ENCODE results near the gene RRAD. TPM values are rescaled to one million over a fixed set of nuclear protein-coding genes. Genes with fewer than 3 reads are reported as not detected.

Gene RRAD
- total RNA-seq, 1 experiment from 2014 or later = 4.3 TPM

DNA sequence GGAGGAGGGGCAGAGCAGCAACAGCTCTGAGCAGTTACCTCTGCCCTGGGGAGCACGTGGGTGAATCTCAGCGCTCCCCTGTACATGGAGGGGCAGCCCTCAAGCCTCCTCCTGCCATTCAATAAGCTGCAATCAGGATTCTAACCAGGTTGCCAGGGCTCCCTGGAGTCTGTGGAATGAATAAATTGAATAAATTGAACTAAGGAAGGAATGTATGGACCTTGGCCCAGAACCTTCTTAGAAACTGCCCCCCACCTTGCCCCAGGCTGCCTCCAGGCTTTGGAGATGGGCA, 5.1 kb downstream of the RRAD start:
- TF ChIP-seq SIN3A (IDR thresholded peaks at IDR 0.05; ENCODE audit: borderline replicate concordance, insufficient read depth, low read depth, low read length) (no peak), POLR2AphosphoS5 (IDR thresholded peaks at IDR 0.05; ENCODE audit: low read depth, low read length) (no peak), TCF7L2 (IDR thresholded peaks at IDR 0.05; ENCODE audit: low read depth, low read length) (no peak)
- TF ChIP-seq, protein P1, sequence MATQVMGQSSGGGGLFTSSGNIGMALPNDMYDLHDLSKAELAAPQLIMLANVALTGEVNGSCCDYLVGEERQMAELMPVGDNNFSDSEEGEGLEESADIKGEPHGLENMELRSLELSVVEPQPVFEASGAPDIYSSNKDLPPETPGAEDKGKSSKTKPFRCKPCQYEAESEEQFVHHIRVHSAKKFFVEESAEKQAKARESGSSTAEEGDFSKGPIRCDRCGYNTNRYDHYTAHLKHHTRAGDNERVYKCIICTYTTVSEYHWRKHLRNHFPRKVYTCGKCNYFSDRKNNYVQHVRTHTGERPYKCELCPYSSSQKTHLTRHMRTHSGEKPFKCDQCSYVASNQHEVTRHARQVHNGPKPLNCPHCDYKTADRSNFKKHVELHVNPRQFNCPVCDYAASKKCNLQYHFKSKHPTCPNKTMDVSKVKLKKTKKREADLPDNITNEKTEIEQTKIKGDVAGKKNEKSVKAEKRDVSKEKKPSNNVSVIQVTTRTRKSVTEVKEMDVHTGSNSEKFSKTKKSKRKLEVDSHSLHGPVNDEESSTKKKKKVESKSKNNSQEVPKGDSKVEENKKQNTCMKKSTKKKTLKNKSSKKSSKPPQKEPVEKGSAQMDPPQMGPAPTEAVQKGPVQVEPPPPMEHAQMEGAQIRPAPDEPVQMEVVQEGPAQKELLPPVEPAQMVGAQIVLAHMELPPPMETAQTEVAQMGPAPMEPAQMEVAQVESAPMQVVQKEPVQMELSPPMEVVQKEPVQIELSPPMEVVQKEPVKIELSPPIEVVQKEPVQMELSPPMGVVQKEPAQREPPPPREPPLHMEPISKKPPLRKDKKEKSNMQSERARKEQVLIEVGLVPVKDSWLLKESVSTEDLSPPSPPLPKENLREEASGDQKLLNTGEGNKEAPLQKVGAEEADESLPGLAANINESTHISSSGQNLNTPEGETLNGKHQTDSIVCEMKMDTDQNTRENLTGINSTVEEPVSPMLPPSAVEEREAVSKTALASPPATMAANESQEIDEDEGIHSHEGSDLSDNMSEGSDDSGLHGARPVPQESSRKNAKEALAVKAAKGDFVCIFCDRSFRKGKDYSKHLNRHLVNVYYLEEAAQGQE (IDR thresholded peaks at IDR 0.05; ENCODE audit: insufficient read depth in 1 of 2, low read depth in 2 of 2, low read length in 1 of 2) = no peak
- no peaks in the 10 kb centered on the region for H3K27me3 ChIP-seq (ENCODE audit: control insufficient read depth, insufficient read depth, low read length)
- no peak overlapping the region for H3K27ac ChIP-seq (ENCODE audit: low read length)
- ATAC-seq (no peak), DNase-seq (ENCODE audit: low read depth, low spot score) (no peak)
- intact Hi-C loops (cut with micrococcal nuclease; ENCODE audit: unreplicated experiment) (no loop called here), in situ Hi-C loops (cut with HindIII; ENCODE audit: low pct_unique_long_range_greater_than_20kb, low sequenced_read_pairs) (no loop called here)
- no TSS peak for BruUV-seq (replicated peaks)
- no peaks in the 10 kb centered on the region for H3K4me1 ChIP-seq (ENCODE audit: control insufficient read depth, insufficient read depth, low read length)
- H3K36me3 ChIP-seq (ENCODE audit: control insufficient read depth, insufficient read depth, low read length) = no peaks in the 10 kb centered on the region
- H3K4me3 ChIP-seq (ENCODE audit: low read depth in 2 of 2, low read length in 2 of 2) = no peak overlapping the region
- ChIA-PET CTCF (no interaction called here), POLR2A (no interaction called here)
- H3K9me3 ChIP-seq (ENCODE audit: control insufficient read depth, insufficient read depth, low read depth, low read length) = no peaks in the 10 kb centered on the region

DNA sequence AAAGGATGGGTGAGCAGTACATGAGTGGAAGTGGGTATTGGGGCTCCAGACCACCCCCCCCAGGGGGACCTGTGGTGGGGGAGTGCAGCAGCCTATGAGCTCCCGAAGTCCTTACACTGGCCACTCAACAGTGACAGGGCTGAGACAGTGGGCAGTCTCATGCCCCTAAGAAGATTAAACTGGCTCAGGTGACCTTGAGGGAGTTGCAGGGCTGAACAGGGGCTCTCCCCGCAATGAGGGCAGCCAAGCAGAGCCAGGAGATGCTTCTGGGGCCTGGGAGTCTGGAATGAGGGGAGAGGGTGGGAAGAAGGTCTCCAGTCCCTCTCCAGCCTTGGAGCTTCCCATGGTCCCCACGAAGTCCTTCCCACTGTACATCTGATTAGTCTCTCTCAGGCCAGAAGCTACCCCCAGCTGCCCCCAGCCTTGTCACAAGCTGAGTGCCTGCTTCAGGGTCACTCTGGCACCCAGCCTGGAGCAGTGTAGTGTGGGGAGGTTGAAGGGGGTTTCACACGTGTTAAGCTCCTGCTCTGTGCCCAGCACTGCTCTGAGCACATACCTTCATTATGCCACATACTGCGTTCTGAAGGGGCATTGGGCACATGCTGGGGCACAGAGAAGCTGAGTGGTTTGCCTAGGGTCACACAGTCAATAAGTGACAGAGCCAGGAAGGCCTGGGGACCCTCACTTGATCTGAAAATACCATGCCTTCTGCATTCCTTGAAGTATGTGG, 5.6 kb downstream of the RRAD start:
- no peaks in the 10 kb centered on the region for H3K36me3 ChIP-seq (ENCODE audit: control insufficient read depth, insufficient read depth, low read length)
- DNase-seq (ENCODE audit: low read depth, low spot score) = no peak
- ATAC-seq = no peak
- in situ Hi-C loops (cut with HindIII; ENCODE audit: low pct_unique_long_range_greater_than_20kb, low sequenced_read_pairs) = no loop called here
- intact Hi-C loops (cut with micrococcal nuclease; ENCODE audit: unreplicated experiment) = no loop called here
- ChIA-PET CTCF (no interaction called here), POLR2A (no interaction called here)
- H3K4me3 ChIP-seq (ENCODE audit: low read depth in 2 of 2, low read length in 2 of 2) = no peak overlapping the region
- no peak overlapping the region for H3K27ac ChIP-seq (ENCODE audit: low read length)
- BruUV-seq (replicated peaks) = no TSS peak
- no peaks in the 10 kb centered on the region for H3K4me1 ChIP-seq (ENCODE audit: control insufficient read depth, insufficient read depth, low read length)
- TF ChIP-seq SIN3A (IDR thresholded peaks at IDR 0.05; ENCODE audit: borderline replicate concordance, insufficient read depth, low read depth, low read length) (no peak), POLR2AphosphoS5 (IDR thresholded peaks at IDR 0.05; ENCODE audit: low read depth, low read length) (no peak), TCF7L2 (IDR thresholded peaks at IDR 0.05; ENCODE audit: low read depth, low read length) (no peak)
- TF ChIP-seq, protein P1 (IDR thresholded peaks at IDR 0.05; ENCODE audit: insufficient read depth in 1 of 2, low read depth in 2 of 2, low read length in 1 of 2) = no peak
- TF ChIP-seq, protein P2, sequence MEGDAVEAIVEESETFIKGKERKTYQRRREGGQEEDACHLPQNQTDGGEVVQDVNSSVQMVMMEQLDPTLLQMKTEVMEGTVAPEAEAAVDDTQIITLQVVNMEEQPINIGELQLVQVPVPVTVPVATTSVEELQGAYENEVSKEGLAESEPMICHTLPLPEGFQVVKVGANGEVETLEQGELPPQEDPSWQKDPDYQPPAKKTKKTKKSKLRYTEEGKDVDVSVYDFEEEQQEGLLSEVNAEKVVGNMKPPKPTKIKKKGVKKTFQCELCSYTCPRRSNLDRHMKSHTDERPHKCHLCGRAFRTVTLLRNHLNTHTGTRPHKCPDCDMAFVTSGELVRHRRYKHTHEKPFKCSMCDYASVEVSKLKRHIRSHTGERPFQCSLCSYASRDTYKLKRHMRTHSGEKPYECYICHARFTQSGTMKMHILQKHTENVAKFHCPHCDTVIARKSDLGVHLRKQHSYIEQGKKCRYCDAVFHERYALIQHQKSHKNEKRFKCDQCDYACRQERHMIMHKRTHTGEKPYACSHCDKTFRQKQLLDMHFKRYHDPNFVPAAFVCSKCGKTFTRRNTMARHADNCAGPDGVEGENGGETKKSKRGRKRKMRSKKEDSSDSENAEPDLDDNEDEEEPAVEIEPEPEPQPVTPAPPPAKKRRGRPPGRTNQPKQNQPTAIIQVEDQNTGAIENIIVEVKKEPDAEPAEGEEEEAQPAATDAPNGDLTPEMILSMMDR (IDR thresholded peaks at IDR 0.05) = no peak
- no peaks in the 10 kb centered on the region for H3K9me3 ChIP-seq (ENCODE audit: control insufficient read depth, insufficient read depth, low read depth, low read length)
- H3K27me3 ChIP-seq (ENCODE audit: control insufficient read depth, insufficient read depth, low read length) = no peaks in the 10 kb centered on the region

All from Panc1 (cell line).